HG03521 (cell line): ENCODE data around the gene ATP11A.

ENCODE experiments used
- ATAC-seq: cut with Tn5 transposase; IDR thresholded peaks from one replicate; pipeline ENCODE4 v1.9.1; 2021; ENCODE audit warnings: mild to moderate bottlenecking, moderate library complexity; ENCODE audit not compliant: unreplicated experiment

The ATP11A gene

GRCh38 chr13:112756511-112756966 lies 66.7 kb downstream of the ATP11A start:
- no peak for ATAC-seq

GRCh38 chr13:112756967-112757758 lies 67.3 kb downstream of the ATP11A start:
- no peak for ATAC-seq

- no peak for ATAC-seq
Observed at GRCh38 chr13:112757759-112758086, 67.9 kb downstream of the ATP11A start.

- ATAC-seq, result no peak
Observed at GRCh38 chr13:112759053-112759452, 69.2 kb downstream of the ATP11A start.

- ATAC-seq, result no peak
Observed at GRCh38 chr13:112759827-112760226, 70.0 kb downstream of the ATP11A start.

GRCh38 chr13:112760435-112760834 lies 70.6 kb downstream of the ATP11A start:
- no peak for ATAC-seq

GRCh38 chr13:112760931-112761330 lies 71.1 kb downstream of the ATP11A start:
- ATAC-seq, result no peak

GRCh38 chr13:112761701-112762689 lies 72.2 kb downstream of the ATP11A start:
- ATAC-seq, result no peak

- no peak for ATAC-seq
Observed at GRCh38 chr13:112762690-112763080, 72.8 kb downstream of the ATP11A start.

GRCh38 chr13:112764028-112764427 lies 74.2 kb downstream of the ATP11A start:
- ATAC-seq, result no peak

GRCh38 chr13:112764864-112765561 lies 75.2 kb downstream of the ATP11A start:
- ATAC-seq, result no peak

- ATAC-seq, result no peak
Observed at GRCh38 chr13:112765731-112766130, 75.9 kb downstream of the ATP11A start.

- ATAC-seq, result no peak
Observed at GRCh38 chr13:112766336-112766735, 76.5 kb downstream of the ATP11A start.

- ATAC-seq, result peak; percentile 68
Observed at GRCh38 chr13:112767506-112768471, 78.0 kb downstream of the ATP11A start.

GRCh38 chr13:112768795-112769481 lies 79.1 kb downstream of the ATP11A start:
- ATAC-seq, result no peak

- no peak for ATAC-seq
Observed at GRCh38 chr13:112769615-112770014, 79.8 kb downstream of the ATP11A start.

- no peak for ATAC-seq
Observed at GRCh38 chr13:112770504-112770903, 80.7 kb downstream of the ATP11A start.

GRCh38 chr13:112771139-112771876 lies 81.5 kb downstream of the ATP11A start:
- no peak for ATAC-seq
